Measurements from ENCODE around the gene KLHL17.
"Not testable (repeated sequence)": the region's sequence is repeated elsewhere in the genome, so short reads cannot be mapped to it uniquely, and the experiment has no call there.

Gene KLHL17

GRCh38 chr1:1003618-1004419, 43.4 kb downstream of the KLHL17 start:
- DNase-seq: no peak

- no peak for DNase-seq
Measured at GRCh38 chr1:1004420-1004779, 44.0 kb downstream of the KLHL17 start.

GRCh38 chr1:1004780-1005697, 44.7 kb downstream of the KLHL17 start:
- no peak for DNase-seq

GRCh38 chr1:1005774-1006304, 45.5 kb downstream of the KLHL17 start:
- no peak for DNase-seq

GRCh38 chr1:1006305-1007159, 46.1 kb downstream of the KLHL17 start:
- DNase-seq: no peak

GRCh38 chr1:1010131-1010530, 49.7 kb downstream of the KLHL17 start:
- not testable (repeated sequence) for DNase-seq

GRCh38 chr1:1011396-1011949, 51.1 kb downstream of the KLHL17 start:
- no peak for DNase-seq

GRCh38 chr1:1012736-1013104, 52.3 kb downstream of the KLHL17 start:
- not testable (repeated sequence) for DNase-seq

- peak; percentile 82 for DNase-seq
Measured at GRCh38 chr1:1013105-1013921, 52.9 kb downstream of the KLHL17 start, which contains the start of gene ISG15. TSS of gene ISG15 (plus strand) at chr1:1013497. CDS start at chr1:1013574, 77 bp downstream.

- DNase-seq: no peak
Measured at GRCh38 chr1:1013922-1014648, 53.7 kb downstream of the KLHL17 start.

GRCh38 chr1:1014799-1015681, 54.7 kb downstream of the KLHL17 start:
- DNase-seq: no peak
